GM12875 (cell line): ENCODE data around the gene PIK3R3.

Experiments
- H3K4me3 ChIP-seq: one replicate; pipeline ENCODE4 v1.5.1; 2011; ENCODE audit warnings: low read depth, low read length, control low read depth
- CTCF ChIP-seq: IDR thresholded peaks from 2 replicates; pipeline ENCODE4 v1.5.1; 2011; ENCODE audit warnings: low read depth, mild to moderate bottlenecking, control low read depth, inconsistent platforms, low read length, moderate library complexity, borderline replicate concordance; ENCODE audit not compliant: insufficient read depth

The PIK3R3 gene

GRCh38 chr1:46002551-46003150 lies 129.8 kb downstream of the PIK3R3 start:
- H3K4me3 ChIP-seq, result no peak overlapping the region
- TF ChIP-seq CTCF, result no peak

GRCh38 chr1:46001081-46001785 lies 131.2 kb downstream of the PIK3R3 start:
- no peak for TF ChIP-seq CTCF
- no peak overlapping the region for H3K4me3 ChIP-seq

GRCh38 chr1:45999507-45999906 lies 132.9 kb downstream of the PIK3R3 start:
- TF ChIP-seq CTCF, result no peak
- H3K4me3 ChIP-seq, result no peak overlapping the region

DNA sequence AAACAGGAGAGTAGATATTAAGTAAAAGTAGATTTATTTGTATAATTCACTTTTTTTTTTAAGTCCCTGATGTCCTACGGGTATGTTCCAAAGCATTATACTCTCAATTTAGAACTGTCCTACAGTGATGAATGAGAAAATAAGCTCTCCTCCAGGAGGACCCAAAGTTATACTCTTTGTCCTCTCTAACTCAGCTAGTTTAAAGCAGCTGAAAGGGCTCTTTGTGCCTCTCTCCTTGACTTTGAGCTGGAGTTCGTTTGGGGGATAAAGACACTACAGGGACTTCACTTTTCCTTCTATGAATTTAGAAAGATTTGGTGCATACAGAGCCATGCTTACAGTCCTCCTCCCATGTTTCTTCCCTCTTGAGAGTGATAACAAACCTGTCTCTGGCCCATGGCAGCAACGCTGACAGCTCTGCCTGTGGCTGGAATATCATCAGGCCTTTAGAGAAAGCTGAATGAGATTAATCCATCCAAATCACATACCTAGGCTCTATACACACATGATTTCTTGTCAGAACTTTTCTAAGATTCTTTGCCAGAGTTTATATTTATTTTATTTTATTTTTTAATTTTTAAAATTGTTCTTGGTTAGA lies 134.3 kb downstream of the PIK3R3 start:
- no peak overlapping the region for H3K4me3 ChIP-seq
- TF ChIP-seq CTCF, result no peak

DNA sequence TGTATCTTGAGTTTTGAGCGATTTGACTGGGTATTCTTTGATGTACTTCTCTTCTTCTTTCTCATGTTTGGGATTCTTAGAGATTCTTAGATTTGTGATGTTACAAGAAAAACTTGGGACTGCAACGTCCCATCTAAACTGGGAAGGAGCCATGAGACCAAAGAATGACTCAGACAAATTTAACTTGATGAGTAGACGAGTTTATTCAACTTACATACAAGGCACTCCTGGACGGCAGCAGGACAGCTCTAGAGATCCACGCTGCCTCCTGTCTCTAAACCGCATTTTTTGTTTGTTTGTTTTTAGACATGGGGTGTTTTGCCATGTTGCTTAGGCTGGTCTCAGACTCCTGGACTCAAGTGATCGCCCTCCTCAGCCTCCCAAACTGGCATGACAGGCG lies 137.1 kb downstream of the PIK3R3 start:
- H3K4me3 ChIP-seq, result no peak overlapping the region
- TF ChIP-seq CTCF, result no peak

- H3K4me3 ChIP-seq, result no peak overlapping the region
- TF ChIP-seq CTCF, result no peak
These were observed 138.0 kb downstream of the PIK3R3 start for GRCh38 chr1:45994423-45994822.
